Ureter (tissue), 1 donor: ENCODE measurements around the gene OBSCN. TPM values are rescaled to one million over a fixed set of nuclear protein-coding genes. Genes with fewer than 3 reads are reported as not detected.

Experiments used
- DNase-seq: peaks from one replicate; pipeline ENCODE4 v3.0.0-alpha.2; 2020; ENCODE audit warnings: low spot score
- total RNA-seq: library from RNA; stranded (reverse); gene quantifications from one replicate; pipeline ENCODE4 v1.2.4, GENCODE V29; 2023
- donor health status: DM: yes; HTN: yes; CAD: no.

The OBSCN gene
- total RNA-seq, 1 donor from 2014 or later: 42.2 TPM

DNA sequence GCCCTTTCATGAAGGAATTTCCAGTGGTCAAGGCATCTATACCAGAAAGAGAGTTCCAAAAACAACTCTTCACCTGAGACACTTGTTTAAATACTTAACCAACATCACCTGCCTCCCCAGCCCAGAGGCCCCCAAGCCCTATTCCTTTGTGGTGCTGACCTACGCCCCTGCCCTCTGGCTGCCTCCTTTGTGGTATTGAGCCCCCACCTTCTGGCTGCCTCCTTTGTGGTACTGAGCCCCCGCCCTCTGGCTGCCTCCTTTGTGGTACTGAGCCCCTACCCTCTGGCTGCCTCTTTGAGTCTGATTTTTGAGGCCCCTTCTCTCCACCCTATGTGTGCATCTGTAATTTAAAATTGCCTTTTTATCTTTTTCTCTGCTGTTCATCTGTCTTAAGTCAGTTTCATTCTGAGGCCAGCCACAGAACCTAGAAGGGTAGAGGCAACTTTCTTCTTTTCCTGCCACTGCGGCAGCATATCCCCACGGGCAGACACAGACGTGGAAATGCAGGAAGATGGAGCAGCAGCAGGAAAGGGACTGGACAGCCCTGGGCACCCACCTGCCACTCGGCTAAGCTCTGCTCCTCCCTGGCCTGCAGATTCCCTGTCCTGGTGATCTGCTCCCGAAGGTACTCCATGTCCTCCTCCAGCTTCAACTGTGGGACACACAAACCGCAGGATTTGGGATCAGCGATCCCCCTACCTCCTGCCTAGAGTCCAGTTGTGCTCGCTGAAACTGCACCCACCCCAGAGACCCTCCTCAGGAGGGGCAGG, 205.6 kb downstream of the OBSCN start:
- no peak for DNase-seq

DNA sequence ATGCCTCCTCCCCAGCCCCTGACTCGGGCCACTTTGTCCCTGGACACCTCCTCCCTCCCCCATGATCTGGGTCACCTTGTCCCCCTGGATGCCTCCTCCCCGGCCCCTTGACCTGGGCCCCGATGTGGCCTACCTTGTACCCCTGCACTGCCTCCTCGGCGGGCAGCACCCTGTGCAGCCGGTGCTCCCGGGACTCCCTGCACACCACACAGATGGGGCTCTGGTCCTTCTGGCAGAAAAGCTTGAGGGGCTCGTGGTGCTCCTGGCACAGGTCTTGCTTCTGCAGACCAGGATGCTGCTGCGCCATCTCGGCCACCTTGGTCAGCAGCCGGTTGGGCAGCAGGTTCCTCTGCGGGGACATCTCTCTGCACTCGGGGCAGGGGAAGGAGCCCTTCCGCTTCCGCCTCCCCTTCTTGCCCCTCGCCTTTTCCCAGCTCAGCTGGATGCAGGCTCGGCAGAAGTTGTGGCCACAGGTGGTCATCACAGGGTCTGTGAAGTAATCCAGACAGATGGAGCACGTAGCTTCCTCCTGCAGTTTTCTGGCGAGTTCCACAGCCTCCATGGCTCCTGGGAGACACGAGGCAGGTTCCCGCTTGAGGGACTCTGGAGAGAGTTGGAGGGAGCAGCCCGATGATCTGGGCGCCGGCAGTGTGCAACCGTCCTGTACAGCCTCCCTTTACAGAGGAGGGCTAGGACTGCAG, 206.8 kb downstream of the OBSCN start:
- no peak for DNase-seq

- no peak for DNase-seq
Measured at GRCh38 chr1:228415221-228415620, 207.4 kb downstream of the OBSCN start.

GRCh38 chr1:228415853-228416216, 208.0 kb downstream of the OBSCN start:
- no peak for DNase-seq

DNA sequence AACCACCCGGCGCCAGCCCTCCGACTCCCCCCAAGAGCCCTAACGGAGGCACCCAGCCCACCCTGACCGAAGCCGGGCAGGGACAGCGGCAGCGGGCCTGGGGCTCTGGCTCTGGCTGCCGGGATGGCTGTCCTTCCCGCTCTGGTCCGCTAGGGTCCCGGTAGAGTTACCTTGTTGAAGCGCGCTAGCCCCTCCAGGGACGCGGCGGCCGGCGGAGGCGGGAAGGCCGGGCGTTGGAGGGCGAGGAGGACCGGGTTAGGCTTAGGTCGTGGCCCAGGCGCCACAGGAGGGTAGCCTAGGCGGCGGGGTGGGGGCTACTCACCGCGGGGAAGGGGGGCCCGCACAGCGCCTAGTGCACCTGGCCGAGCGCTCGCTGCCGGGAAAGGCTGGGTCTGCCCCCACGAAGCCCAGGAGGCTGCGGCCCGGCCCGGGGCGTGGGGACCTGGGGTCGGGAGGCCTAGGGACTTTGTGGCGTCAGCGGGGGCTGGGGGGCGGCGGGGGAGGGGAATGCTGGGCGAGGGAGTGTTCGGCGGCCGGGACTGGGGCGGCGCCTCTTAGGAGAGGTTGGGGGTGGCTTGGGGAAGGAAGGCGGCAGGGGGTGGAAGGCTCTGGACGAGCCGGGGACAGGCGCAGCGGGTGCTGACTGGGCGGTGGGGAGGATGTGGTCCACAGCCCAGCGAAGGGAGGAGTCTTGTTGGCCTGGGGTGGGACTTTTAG, 208.5 kb downstream of the OBSCN start, which contains the start of gene TRIM17:
Gene TRIM17 (minus strand): TSS at position 645 of the 717 bp plus-strand sequence. CDS start 1,789 bp downstream, outside the sequence.
- DNase-seq: peak; percentile 69

DNA sequence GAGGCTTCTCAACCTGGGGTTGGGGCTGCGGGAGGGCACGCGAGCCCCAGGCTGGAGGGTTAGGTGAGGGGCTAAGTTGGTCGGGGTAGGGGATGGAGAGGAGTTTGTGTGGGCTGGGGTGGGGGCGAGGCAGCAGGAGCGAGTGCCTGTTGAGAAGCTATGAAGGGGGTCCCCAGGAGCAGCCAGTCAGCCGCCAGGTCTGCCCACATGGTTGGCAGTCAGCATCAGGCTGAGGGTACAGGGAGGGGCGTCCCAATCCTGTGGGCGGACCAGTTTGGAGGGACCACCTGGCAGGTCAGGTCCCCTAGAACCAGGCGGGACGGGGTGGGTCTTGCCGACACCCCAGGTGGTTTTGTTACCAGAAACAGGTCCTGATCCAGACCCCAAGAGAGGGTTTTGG, 209.2 kb downstream of the OBSCN start:
- DNase-seq: no peak

- no peak for DNase-seq
Measured at GRCh38 chr1:228417483-228418203, 209.8 kb downstream of the OBSCN start.

- DNase-seq: no peak
Measured at GRCh38 chr1:228420968-228421826, 213.4 kb downstream of the OBSCN start.

DNA sequence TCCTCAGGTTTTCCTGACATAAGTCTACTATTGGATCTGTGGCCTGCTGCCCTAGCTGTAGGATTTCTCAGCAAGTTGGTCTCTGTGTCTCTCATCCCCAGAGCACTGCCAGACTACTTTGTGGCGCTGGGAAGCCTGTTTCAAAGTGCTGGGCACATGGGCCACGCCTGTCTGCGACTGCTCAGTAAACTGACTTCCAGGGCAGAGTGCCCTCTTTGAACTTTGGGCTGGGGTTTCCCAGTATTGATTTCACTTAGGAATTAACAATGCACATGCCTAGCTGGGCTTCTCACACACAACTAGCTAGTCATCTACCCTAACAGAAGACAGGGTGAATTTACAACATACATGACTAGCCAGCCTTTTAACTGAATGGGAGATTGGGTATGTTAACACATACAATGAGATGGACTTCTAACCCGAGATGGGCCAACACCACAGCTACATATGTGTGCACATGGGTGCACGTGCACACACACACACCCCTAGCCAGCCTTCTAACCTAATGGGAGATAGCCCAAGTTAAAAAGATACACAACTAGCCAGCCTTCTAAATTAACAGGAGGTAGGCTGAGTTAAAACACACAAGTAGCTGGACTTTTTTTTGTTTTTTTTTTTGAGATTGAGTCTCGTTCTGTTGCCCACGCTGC, 215.7 kb downstream of the OBSCN start:
- DNase-seq: no peak

- DNase-seq: no peak
Measured at GRCh38 chr1:228424685-228425660, 217.1 kb downstream of the OBSCN start.

DNA sequence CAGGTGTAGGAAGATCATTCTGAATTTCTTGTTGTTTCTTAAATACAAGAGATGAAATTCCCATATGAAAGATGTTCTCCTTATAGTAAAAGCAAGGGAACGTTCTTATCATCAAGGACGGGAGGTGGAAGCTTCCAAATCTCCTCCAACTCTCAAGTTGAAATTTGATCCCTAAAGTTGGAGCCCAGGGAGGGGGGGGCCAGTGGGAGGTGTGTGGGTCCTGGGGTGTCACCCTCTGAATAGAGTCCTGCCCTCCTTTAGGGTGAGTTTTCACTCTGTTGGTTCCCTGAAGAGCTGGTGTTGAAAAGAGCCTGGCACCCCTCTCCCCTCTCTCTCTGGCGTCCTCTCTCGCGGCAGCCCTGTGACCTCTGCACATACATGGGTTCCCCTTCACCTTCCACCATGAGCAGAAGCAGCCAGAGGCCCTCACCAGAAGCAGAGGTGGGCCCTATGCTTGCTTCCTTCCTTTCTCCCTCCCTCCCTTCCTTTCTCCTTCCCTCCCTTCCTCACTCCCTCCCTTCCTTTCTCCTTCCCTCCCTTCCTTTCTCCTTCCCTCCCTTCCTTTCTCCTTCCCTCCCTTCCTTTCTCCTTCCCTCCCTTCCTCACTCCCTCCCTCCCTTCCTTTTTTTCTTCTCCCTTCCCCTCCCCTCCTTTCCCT, 218.8 kb downstream of the OBSCN start:
- no peak for DNase-seq

DNA sequence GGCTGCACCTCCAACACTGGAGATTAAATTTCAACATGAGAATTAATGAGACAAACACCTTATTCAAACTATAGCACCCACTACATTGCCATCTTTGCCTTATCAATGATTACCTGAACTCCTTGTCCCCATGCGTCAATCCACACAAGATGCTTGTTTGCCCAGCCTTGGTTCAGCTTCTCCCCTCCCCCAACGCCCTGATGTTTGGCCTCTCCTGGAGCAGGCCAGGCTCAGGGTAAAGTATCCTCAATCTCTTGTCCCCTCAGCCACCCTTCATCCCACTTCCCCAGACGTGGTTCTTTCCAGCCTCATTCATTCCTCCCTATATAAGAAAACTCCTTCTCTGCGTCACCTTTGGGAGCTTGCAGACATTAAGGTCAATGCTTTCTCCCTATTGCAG, 220.6 kb downstream of the OBSCN start:
- DNase-seq: no peak

Other genes starting within 250 kb of the OBSCN start
- gene WNT3A, start 201.0 kb upstream of the OBSCN start, total RNA-seq: 0.21 TPM
- gene ARF1, start 125.3 kb upstream of the OBSCN start, total RNA-seq: 361 TPM
- 16.5 TPM for gene C1orf35, start 104.7 kb upstream of the OBSCN start, total RNA-seq
- 43.7 TPM for gene MRPL55, start 98.7 kb upstream of the OBSCN start, total RNA-seq
- gene GUK1, start 67.8 kb upstream of the OBSCN start, total RNA-seq: 182 TPM
- gene GJC2, start 58.1 kb upstream of the OBSCN start, total RNA-seq: 3.9 TPM
- 11.5 TPM for gene IBA57, start 42.2 kb upstream of the OBSCN start, total RNA-seq
- gene TRIM11, start 198.8 kb downstream of the OBSCN start, total RNA-seq: 40.1 TPM
- gene TRIM17, start 208.8 kb downstream of the OBSCN start, total RNA-seq: 22.6 TPM